ENCODE data around the gene LGALS9B. TPM values are rescaled to one million over a fixed set of nuclear protein-coding genes. Genes with fewer than 3 reads are reported as not detected.
"Not testable (repeated sequence)": the region's sequence is repeated elsewhere in the genome, so short reads cannot be mapped to it uniquely, and the experiment has no call there.

The LGALS9B gene
- total RNA-seq, 2 experiments from 2014 or later, result not detected

DNA sequence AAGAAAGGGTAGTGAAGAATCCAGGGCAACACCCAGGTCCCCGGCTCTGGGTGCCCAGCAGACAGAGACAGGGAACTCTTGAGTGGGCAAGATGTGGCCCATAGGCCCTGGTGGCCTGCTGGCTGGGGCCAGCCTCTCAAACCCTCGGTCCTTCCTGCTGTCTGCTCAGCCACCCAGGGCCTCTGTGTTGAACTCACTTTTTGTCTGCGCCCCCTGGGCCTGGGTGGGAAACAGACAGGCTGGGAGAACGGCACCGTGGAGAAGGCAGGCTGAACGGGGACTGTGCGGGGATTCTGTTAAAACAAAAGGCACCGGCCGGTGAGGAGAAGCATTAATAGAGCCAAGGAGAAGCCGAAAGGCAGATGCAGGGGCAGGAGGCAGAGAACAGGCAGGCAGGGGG is 12.2 kb downstream of the LGALS9B start:
- DNase-seq; H3K36me3 Mint-ChIP-seq (ENCODE audit: low read depth); H3K9me3 Mint-ChIP-seq; POLR2A ChIA-PET; ATAC-seq (ENCODE audit: poor library complexity); H3K27me3 ChIP-seq (ENCODE audit: control insufficient read depth in 1 of 2, insufficient read depth in 2 of 2, low read length in 2 of 2); H3K4me3 Mint-ChIP-seq; intact Hi-C loops (cut with DNase I, micrococcal nuclease); H3K27me3 Mint-ChIP-seq; H3K36me3 ChIP-seq (ENCODE audit: insufficient read depth, low read length); H3K4me1 ChIP-seq (ENCODE audit: insufficient read depth, low read length); H3K4me3 ChIP-seq (ENCODE audit: low read length); CTCF ChIA-PET; H3K27ac ChIP-seq (ENCODE audit: low read depth in 1 of 2, low read length in 2 of 2); H3K27ac Mint-ChIP-seq; H3K4me1 Mint-ChIP-seq (ENCODE audit: low read depth); H3K9me3 ChIP-seq (ENCODE audit: control insufficient read depth in 1 of 2, insufficient read depth in 1 of 2, low read length in 2 of 2): not testable (repeated sequence)

DNA sequence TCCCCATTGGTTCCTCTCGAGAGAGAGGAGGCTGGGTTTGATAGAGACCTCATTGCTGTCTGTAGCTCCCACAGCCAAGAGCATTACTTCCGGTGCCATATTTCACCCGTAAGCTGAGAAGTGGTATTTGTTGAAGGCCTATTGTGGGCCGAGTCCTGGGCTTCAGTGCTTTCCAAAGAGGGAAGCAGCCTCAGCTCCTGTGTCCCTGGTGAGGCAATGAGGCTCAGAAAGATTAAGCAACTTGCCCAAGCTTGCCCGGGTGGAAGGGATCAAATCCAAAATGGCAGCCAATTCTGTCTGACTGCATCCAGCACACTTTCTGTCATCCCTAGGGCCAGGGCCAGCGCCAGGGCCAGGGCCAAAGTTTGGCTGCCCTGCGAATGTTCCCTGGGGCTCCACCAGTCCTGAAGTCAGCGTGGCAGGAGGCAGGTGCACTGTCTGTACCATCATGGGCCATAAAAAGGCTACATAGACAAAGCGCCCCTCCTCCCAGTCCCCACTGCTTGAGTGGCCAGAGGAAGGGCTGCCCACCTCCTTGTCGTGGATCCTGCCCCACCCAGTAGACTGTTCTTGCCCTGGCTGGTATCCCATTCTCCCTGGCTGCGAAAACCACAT is 13.4 kb downstream of the LGALS9B start:
- H3K4me1 Mint-ChIP-seq (ENCODE audit: low read depth); H3K27me3 Mint-ChIP-seq; POLR2A ChIA-PET; DNase-seq; H3K4me3 ChIP-seq (ENCODE audit: low read length); H3K4me3 Mint-ChIP-seq; H3K9me3 ChIP-seq (ENCODE audit: control insufficient read depth in 1 of 2, insufficient read depth in 1 of 2, low read length in 2 of 2); H3K27me3 ChIP-seq (ENCODE audit: control insufficient read depth in 1 of 2, insufficient read depth in 2 of 2, low read length in 2 of 2); H3K27ac Mint-ChIP-seq; CTCF ChIA-PET; H3K27ac ChIP-seq (ENCODE audit: low read depth in 1 of 2, low read length in 2 of 2); H3K36me3 Mint-ChIP-seq (ENCODE audit: low read depth); H3K4me1 ChIP-seq (ENCODE audit: insufficient read depth, low read length); H3K36me3 ChIP-seq (ENCODE audit: insufficient read depth, low read length); intact Hi-C loops (cut with DNase I, micrococcal nuclease); H3K9me3 Mint-ChIP-seq; ATAC-seq (ENCODE audit: poor library complexity): not testable (repeated sequence)

DNA sequence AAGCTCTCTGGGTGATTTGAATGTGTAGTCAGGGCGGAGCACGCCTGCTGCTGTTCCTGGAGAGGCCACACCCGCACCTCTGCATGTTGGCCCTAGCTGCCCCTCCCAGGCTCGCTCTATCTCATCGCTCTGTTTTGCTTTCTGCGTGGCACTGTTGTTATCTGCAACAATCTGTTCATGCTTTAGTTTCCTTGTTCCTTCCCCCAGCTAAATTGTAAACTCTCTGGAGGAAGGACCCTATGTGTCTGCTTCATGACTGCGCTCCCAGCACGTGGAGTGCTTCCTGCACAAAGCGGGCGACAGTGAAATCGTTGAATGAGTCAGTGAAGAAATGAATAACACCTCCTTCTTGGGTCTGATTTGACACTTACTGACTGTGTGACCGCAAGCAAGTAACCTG is 16.5 kb downstream of the LGALS9B start:
- ATAC-seq (ENCODE audit: poor library complexity) (peak; percentile 37), DNase-seq (peak in 1 of 14 experiments; percentile 21)
- intact Hi-C loops (cut with DNase I, micrococcal nuclease); H3K4me1 Mint-ChIP-seq (ENCODE audit: low read depth); CTCF ChIA-PET; H3K4me3 Mint-ChIP-seq; H3K27me3 ChIP-seq (ENCODE audit: control insufficient read depth in 1 of 2, insufficient read depth in 2 of 2, low read length in 2 of 2); H3K4me1 ChIP-seq (ENCODE audit: insufficient read depth, low read length); H3K9me3 Mint-ChIP-seq; H3K36me3 Mint-ChIP-seq (ENCODE audit: low read depth); H3K27ac ChIP-seq (ENCODE audit: low read depth in 1 of 2, low read length in 2 of 2); H3K36me3 ChIP-seq (ENCODE audit: insufficient read depth, low read length); H3K4me3 ChIP-seq (ENCODE audit: low read length); POLR2A ChIA-PET; H3K27me3 Mint-ChIP-seq; H3K27ac Mint-ChIP-seq; H3K9me3 ChIP-seq (ENCODE audit: control insufficient read depth in 1 of 2, insufficient read depth in 1 of 2, low read length in 2 of 2): not testable (repeated sequence)

DNA sequence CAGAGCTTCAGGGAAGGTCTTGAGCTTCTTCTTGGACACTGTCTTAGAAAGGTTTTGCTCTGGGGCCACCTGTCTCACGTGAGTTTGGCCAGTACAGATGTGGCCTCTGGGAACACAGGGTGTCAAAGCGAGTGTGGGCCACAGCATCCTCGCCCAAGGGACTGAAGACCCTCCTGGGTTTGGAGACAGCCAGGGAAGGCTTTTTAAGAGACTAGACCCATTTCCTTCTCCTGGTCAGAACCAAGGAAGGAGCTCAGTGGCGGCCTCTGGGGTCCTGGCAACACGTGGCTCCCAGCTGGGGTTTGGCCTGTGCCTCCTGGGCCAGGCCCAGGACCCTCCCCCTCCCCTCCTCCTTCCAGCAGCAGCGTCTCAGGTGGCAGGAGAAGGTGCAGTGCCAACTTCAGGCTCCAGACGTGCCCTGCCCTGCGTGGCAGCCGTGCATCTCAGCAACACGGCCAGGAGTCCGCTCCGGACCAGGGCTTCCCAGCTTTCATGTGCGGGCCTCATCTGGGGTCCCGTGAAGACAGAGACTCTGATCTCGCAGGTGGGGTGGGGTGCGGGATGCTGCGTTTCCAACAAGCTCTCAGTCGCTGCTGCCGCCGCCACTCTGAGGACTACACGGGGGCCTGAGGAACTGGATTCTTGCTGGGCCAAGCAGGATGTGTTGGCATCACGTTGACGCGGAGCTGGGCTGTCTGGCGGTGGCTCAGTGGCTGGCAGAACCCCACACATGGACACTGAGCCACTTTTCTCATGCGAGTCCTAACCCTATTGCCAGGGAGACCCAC is 19.6 kb downstream of the LGALS9B start:
- H3K27ac ChIP-seq (ENCODE audit: low read depth in 1 of 2, low read length in 2 of 2); H3K4me3 ChIP-seq (ENCODE audit: low read length); H3K4me1 Mint-ChIP-seq (ENCODE audit: low read depth); H3K4me1 ChIP-seq (ENCODE audit: insufficient read depth, low read length); H3K27ac Mint-ChIP-seq; intact Hi-C loops (cut with DNase I, micrococcal nuclease); H3K9me3 Mint-ChIP-seq; H3K27me3 Mint-ChIP-seq; DNase-seq; H3K36me3 ChIP-seq (ENCODE audit: insufficient read depth, low read length); H3K27me3 ChIP-seq (ENCODE audit: control insufficient read depth in 1 of 2, insufficient read depth in 2 of 2, low read length in 2 of 2); ATAC-seq (ENCODE audit: poor library complexity); H3K9me3 ChIP-seq (ENCODE audit: control insufficient read depth in 1 of 2, insufficient read depth in 1 of 2, low read length in 2 of 2); CTCF ChIA-PET; H3K4me3 Mint-ChIP-seq; POLR2A ChIA-PET; H3K36me3 Mint-ChIP-seq (ENCODE audit: low read depth): not testable (repeated sequence)

GRCh38 chr17:20446895-20447294 is 20.4 kb downstream of the LGALS9B start:
- ATAC-seq (ENCODE audit: poor library complexity); H3K4me3 Mint-ChIP-seq; H3K4me3 ChIP-seq (ENCODE audit: low read length); CTCF ChIA-PET; H3K9me3 ChIP-seq (ENCODE audit: control insufficient read depth in 1 of 2, insufficient read depth in 1 of 2, low read length in 2 of 2); H3K36me3 Mint-ChIP-seq (ENCODE audit: low read depth); H3K9me3 Mint-ChIP-seq; H3K27ac ChIP-seq (ENCODE audit: low read depth in 1 of 2, low read length in 2 of 2); DNase-seq; H3K27me3 ChIP-seq (ENCODE audit: control insufficient read depth in 1 of 2, insufficient read depth in 2 of 2, low read length in 2 of 2); H3K27ac Mint-ChIP-seq; H3K27me3 Mint-ChIP-seq; H3K4me1 Mint-ChIP-seq (ENCODE audit: low read depth); H3K36me3 ChIP-seq (ENCODE audit: insufficient read depth, low read length); H3K4me1 ChIP-seq (ENCODE audit: insufficient read depth, low read length); POLR2A ChIA-PET; intact Hi-C loops (cut with DNase I, micrococcal nuclease): not testable (repeated sequence)

GRCh38 chr17:20444581-20445236 is 22.6 kb downstream of the LGALS9B start:
- H3K4me3 Mint-ChIP-seq; POLR2A ChIA-PET; H3K27me3 Mint-ChIP-seq; H3K4me1 Mint-ChIP-seq (ENCODE audit: low read depth); H3K9me3 Mint-ChIP-seq; H3K4me1 ChIP-seq (ENCODE audit: insufficient read depth, low read length); ATAC-seq (ENCODE audit: poor library complexity); H3K36me3 Mint-ChIP-seq (ENCODE audit: low read depth); CTCF ChIA-PET; H3K27me3 ChIP-seq (ENCODE audit: control insufficient read depth in 1 of 2, insufficient read depth in 2 of 2, low read length in 2 of 2); H3K4me3 ChIP-seq (ENCODE audit: low read length); H3K9me3 ChIP-seq (ENCODE audit: control insufficient read depth in 1 of 2, insufficient read depth in 1 of 2, low read length in 2 of 2); H3K27ac ChIP-seq (ENCODE audit: low read depth in 1 of 2, low read length in 2 of 2); H3K27ac Mint-ChIP-seq; H3K36me3 ChIP-seq (ENCODE audit: insufficient read depth, low read length); DNase-seq; intact Hi-C loops (cut with DNase I, micrococcal nuclease): not testable (repeated sequence)

DNA sequence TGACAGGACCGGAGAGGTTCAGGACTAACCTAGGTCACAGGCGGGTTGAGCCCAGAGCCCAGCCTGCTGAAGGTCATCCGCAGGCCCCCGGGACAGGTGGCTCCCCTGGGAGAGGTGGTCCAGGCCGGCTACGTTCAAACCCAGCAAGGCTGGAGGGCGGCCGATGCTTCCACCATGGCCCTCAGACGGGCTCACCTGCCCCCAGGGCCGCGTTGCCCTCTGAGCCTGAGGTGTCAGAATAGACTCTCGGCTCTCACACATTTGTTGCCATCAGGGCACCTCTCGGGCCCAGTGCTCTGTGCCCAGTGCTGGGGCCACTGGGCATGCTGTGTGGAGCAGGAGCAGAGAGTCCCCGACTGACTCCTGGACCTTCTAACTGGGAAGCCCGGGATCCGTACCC is 23.2 kb downstream of the LGALS9B start:
- H3K36me3 Mint-ChIP-seq (ENCODE audit: low read depth); H3K27ac Mint-ChIP-seq; H3K4me3 Mint-ChIP-seq; H3K27me3 ChIP-seq (ENCODE audit: control insufficient read depth in 1 of 2, insufficient read depth in 2 of 2, low read length in 2 of 2); H3K9me3 ChIP-seq (ENCODE audit: control insufficient read depth in 1 of 2, insufficient read depth in 1 of 2, low read length in 2 of 2); H3K36me3 ChIP-seq (ENCODE audit: insufficient read depth, low read length); ATAC-seq (ENCODE audit: poor library complexity); H3K4me1 Mint-ChIP-seq (ENCODE audit: low read depth); H3K4me1 ChIP-seq (ENCODE audit: insufficient read depth, low read length); intact Hi-C loops (cut with DNase I, micrococcal nuclease); CTCF ChIA-PET; H3K27me3 Mint-ChIP-seq; POLR2A ChIA-PET; H3K9me3 Mint-ChIP-seq; DNase-seq; H3K27ac ChIP-seq (ENCODE audit: low read depth in 1 of 2, low read length in 2 of 2); H3K4me3 ChIP-seq (ENCODE audit: low read length): not testable (repeated sequence)
